Measurements from ENCODE around the gene PRR15L.

DNA sequence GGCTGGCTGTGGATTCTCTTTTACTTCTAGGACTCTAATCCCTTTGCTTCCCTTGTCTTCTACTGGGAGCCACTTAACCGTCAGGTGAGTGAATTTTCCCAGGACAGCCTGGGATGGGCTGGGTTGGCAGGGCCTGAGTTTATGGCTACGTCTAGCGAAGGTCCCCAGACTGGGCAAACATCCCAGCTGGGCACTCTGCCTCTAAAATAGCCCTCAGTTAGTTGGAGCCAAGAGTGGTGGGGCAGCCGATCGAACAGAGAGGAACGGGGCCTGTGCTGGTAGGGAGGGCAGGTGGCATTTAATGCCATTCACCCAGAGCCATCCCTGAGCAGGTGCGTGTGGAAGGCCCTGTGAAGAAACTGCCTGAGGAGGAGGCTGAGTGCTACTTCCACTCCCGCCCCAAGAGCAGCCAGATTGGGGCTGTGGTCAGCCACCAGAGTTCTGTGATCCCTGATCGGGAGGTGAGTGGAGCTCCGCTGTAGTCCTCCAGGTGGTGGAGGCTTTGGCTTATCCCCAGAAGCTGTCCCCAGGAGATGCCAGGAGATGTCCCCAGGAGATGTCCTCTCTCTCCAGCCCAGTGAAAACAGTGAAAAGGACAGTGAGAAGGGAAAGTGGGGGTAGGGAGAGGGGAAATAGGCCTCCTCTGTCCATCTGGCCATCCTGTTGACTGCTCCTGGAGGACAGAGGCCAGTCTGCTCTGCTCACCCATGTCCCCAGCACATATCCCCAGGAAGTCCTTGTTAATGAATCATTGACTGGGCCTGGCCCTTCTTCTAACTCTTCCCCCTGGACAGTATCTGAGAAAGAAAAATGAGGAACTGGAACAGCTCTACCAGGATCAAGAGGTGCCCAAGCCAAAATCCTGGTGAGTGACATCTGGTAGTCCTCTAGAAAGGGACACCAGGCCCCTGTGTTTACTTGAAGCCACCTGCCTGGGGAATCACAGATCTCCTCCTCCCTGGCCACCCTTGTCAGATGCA lies 11.9 kb downstream of the PRR15L start:
- no peak for TF ChIP-seq POLR2AphosphoS5 (IDR thresholded peaks at IDR 0.05; ENCODE audit: low read depth, low read length)
- TF ChIP-seq POLR2A (IDR thresholded peaks at IDR 0.05; ENCODE audit: low read depth, low read length), result no peak
- TF ChIP-seq TAF1 (IDR thresholded peaks at IDR 0.05; ENCODE audit: borderline replicate concordance, low read depth, low read length), result no peak

Measured in GM12892 (cell line).